HG02884 (cell line): ENCODE data around the gene TTC21A.

Experiments
- ATAC-seq: cut with Tn5 transposase; IDR thresholded peaks from one replicate; pipeline ENCODE4 v1.9.1; 2021; ENCODE audit warnings: mild to moderate bottlenecking, moderate library complexity; ENCODE audit not compliant: unreplicated experiment

Gene TTC21A

DNA sequence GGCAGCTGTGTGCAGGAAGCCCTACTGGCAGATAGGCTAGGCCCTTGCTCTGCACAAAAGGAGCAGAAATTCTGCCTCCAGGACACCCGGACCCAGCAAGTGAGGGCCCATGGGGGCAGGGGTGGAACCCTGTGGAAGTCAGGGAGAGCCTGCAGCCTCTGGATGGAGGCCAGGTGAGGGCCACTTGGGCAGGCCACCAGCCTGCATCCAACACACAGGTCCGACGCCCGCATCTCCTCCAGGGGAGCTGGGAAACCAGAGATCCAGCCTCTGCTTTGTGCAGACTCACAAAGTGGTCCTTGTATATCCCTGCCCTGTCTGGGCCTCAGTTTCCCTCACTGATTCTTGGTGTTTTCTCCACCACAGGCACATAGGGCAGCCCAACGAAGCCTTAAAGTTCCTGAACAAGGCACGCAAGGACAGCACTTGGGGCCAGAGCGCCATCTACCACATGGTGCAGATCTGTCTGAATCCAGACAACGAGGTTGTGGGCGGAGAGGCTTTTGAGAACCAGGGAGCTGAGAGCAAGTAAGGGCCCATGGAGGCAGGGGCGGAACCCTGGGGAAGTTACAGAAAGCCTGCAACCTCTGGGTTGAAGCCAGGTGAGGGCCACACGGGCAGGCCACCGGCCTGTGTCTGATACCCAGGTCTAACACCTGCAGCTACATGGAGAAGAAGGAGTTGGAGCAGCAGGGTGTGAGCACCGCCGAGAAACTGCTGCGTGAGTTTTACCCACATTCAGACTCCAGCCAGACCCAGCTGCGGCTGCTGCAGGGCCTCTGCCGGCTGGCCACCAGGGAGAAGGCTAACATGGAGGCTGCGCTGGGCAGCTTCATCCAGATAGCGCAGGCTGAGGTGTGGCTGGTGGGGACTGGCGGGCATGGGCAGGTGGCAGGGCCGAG, 29.3 kb downstream of the TTC21A start:
- no peak for ATAC-seq

DNA sequence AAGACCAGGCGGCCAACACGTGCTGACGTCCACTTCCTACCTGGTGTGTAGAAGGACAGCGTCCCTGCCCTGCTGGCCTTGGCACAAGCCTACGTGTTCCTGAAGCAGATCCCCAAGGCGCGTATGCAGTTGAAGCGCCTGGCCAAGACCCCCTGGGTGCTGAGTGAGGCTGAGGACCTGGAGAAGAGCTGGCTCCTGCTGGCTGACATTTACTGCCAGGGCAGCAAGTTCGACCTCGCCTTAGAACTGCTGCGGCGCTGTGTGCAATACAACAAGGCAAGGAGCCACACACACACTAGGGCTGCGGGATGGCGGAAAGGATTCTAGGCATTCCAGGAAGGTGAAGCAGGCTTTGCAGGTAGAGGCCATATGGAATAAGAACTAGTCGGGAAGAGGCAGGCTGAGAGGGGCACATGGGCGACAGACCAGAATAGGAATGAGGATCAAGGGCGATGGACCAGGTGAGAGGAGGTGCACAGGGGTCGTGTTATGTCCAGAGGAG, 30.0 kb downstream of the TTC21A start:
- ATAC-seq, result no peak

DNA sequence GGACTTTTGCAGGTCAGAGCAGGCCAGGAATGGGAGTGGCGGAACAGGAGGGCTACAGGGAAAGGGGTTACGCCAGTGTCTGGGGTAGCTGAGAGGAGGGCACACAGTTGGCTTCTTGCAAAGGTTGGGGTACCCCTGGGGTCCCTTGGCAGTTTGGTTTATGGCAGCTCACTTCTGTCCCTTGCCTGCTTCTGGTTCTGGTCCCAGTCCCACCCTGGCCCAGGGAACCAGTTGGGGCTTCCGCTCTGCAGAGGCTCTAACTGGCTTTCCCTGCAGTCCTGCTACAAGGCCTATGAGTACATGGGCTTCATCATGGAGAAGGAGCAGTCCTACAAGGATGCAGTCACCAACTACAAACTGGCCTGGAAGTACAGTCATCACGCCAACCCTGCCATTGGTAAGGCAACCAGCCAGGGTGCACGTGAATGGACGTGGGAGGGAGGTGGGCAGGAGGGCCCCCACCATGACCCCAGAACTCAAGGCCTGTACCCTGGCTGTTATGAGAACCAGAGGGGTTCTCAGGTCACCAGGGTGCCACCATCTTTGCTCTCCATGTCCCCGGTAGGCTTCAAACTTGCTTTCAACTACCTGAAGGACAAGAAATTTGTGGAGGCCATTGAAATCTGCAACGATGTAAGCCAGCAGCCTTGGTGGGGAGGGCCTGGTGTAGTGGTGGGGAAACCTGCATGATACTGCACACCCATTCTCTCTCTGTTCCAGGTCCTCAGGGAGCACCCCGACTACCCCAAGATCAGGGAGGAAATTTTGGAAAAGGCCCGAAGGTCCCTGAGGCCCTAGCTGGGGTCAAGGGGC, 30.7 kb downstream of the TTC21A start:
- ATAC-seq, result no peak

DNA sequence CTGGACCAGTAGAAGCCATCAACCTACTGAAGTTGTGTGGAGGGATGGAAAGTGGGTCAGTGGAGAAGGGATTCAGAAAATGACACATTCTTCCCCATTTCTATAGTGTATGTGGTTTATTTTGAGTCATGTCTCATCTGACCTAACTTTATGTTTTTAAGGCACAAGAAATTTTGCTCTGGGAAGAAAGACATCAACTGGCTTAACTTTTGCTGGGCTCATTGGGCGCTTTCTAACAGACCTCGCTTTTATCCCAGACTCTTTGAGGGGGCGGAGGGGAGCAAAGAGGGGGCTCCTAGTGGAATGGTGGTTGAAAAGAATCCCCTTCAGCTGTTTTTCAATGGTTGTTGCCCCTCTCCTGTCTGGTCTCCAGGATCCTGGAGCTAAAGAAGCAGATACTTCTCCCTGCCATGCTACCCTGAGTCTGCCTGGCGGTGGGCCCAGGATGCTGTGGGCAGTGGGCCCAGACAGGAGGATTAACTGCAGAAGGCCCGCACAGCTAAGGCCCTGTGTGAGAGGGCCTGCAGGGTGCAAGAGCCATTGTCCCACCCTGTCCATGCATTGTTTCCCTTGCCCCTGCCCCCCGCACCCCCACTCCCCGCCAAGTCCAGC, 31.4 kb downstream of the TTC21A start:
- no peak for ATAC-seq

DNA sequence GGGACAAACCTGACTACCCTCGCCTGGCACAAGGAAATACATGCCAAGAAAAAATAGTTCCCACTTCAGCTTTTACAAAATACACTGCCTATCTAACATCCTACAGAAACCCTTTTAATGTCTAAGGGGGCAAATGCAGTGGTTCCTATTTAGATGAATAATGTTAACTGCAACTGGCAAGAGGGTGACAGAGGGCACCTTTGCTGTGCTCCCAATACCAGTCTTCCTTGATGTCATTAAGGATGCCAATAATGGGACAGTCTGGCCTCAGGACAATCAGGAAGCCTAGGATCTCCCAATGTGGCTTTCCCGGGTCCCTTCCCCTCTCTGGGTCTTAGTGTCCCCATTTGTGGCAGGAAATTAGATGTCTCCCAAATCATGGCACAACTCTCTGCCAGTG, 32.0 kb downstream of the TTC21A start:
- no peak for ATAC-seq

DNA sequence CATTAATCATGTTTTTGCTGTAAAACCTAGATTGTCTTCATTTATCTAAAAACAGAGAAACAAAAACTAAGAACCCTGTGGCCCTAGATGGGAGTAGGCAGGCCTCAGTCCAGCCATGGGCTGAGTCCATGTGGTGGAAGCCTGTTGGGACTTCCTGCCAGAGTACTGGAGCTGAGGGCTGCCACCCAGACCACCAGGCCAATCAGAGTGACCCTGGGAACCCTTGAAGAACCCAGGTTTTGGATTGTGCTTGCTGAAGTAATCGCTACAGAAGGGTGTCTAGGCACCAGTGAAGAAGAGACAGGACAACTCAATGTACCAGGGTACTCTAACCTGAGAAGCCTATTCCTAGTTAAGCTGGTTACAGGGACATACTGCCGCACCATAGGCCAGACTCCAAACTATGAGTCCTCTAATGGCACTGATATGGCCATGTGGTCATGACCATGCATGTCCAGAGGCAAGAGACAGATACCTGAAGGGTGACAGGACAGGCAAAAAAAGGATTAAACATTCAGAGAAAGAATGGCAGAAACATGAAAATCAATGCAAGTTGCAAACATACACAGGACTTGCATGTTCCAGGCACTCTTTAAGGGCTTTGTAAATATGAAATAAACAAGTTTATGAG, 33.0 kb downstream of the TTC21A start:
- ATAC-seq, result no peak

DNA sequence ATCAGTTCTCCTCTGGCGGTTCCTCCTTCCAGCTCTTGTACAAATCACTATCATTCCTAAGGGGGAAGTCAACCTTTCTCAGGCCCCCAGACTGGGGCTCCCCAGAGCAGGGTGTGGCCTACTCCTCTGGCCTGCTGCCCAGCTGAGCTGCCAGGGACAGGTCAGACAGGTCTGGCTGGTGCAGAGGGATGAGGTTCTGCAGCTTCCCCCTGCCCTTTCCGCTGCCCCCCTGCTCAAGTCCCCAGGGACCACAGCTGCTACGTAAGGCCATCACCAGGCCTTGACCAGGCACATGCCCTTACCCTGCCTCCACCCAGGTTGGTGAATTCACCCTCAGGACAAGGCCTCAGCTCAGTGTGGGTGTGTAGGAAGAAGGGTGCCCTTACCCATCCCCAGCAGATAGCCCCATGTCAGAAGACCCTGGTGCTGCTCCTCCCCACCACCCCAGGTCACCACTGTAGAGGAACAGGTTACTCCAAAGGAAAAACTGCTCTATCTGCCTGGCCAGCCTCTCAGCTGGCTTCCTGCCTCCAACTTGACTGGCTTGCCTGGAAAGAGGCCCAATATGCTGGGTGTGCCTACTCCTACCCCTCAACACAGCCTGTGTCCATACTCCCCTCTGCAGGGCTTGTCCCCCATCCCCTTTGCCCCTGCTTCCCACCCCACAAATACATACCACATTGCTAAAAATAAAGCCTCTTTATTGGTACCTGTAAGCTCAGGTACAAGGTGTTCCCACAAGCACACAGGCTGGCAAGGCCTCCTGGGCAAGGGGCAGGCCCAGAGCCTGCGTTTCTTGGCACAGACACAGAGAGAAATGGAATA, 33.9 kb downstream of the TTC21A start:
- ATAC-seq, result no peak

DNA sequence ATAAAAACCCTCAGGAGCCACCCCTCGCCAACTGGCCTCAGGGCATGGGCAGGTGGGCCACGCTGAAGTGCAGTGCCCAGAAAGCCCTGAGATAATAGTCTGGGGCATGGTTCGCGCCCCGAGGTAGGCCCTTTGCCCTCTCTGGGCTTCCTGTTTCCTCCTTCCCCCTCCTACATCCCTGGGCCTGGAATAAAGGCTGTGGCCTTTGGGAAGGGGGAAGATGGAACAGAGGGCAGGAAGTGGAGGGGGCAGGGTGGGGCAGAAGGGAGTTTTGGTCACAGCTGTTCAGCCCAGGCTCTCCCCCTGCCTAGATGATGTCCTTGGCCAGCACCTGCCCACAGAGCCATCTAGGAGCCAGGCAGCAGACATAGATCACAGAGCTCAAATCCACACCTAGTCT, 34.6 kb downstream of the TTC21A start:
- ATAC-seq, result no peak

DNA sequence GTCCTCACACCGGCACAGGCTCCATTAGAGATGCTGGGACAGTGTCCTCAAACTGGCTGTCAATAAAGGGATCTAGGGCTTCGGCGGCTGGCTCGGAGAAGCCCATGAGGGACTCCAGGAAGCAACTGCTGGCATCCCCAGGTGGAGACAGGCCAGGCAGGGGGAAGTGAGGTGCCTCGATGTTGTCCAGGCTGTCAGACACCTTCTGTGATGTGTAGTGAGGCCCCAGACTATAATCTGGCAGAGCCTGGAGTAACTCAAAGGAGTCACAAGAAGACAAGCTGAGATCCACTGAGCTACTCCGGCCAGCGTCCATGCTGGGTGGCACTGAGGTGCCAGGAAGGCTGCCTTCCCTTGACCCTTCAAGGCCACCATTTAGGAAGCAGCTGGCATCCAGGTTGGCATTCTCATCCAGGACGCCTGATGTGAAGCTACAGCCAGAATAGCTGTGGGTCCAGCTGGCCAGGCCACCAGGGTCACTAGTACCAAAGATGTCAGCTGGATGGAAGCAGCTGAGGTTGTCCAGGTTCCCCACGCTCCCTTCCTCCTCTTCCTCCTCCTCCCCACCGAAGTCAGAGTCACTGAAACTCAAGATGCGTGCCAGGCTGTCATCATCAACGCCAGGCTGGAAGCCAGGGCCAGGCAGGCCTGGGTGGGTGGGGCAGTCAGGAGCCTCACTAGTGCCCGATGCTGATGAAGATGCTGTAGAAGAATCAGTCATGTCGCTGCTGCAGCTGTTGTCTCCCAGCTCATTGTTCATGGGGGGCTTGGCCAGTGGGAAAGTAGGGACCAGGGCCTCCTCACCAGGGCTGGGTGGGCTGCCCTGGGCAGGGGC, 35.8 kb downstream of the TTC21A start:
- no peak for ATAC-seq

DNA sequence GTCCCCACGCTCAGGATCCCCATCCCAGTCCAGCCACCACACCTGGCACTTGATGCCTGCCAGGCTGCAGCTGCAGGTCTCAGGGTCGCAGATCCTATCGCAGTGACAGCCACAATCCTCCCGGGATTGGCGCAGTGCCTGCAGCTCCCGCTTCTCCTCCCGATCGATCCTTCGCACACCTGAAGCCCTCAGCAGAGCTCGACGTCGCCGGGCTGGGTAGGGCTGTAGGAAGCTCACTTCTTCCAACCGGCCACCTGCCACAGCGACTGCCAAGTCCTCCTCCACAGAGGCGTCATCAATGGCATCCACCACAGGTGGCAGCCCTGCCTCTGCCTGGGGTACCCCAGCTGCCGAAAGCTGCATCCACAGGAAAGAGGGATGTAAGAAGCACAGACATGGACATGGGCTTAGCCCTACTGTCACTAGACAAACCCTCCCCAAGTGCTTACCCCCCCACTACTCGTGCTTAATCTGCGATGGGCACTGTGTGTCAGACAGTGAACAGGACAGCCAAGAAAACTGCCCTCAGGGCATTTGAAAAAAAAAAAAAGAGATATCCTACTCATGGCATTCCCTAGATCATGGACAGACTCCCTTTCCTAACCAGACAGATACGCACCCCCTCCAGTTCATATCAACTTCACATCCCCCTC, 36.7 kb downstream of the TTC21A start:
- no peak for ATAC-seq

DNA sequence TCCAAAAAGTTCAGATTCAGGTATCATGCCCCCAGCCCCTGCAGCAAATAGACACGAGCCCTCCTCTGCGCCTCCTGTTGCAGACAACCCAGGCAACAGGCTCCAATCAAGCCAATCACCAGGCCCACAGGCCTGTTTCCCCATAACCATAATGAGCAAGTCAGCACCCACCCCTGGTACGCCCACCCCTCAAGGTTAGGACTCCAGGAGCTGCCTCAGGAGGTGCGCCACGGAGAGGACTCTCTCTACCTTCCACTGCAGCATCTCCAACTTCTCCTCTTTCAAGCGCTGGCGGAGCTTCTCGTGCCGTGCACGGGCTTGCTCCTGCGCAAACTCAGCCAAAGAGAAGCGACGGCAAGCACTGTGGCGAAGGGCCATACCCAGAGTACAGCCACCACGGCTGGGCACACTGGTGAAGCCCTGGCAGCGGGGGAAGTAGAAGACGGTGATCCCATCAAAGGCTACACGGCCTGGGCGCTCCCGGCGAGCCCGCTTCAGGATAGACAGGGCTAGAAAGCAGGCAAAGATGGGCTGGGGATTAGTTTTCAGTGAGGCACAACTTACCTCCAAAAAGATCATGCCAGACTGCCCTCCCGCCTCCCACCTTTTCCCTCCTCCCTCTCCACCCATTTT, 37.4 kb downstream of the TTC21A start:
- no peak for ATAC-seq

DNA sequence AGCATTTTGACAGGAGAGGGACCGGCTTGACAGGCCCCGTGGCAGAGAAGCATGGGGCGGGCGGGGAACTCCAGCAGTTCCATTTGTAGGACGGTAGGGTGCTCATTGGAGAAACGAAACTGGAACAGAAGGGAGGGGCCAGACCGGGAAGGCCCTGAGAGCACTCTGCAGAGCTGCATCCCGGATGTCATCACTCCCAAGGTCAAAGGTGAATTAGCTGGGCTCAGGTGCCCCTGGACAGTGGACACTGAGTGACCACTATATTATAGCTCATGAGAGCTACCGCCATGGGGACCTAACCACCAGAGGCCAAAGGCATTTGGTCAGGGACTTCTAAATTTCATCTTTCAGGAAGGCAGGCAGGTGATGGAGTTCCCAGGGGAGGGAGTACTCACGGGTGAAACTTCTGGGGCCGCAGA, 38.6 kb downstream of the TTC21A start:
- no peak for ATAC-seq

DNA sequence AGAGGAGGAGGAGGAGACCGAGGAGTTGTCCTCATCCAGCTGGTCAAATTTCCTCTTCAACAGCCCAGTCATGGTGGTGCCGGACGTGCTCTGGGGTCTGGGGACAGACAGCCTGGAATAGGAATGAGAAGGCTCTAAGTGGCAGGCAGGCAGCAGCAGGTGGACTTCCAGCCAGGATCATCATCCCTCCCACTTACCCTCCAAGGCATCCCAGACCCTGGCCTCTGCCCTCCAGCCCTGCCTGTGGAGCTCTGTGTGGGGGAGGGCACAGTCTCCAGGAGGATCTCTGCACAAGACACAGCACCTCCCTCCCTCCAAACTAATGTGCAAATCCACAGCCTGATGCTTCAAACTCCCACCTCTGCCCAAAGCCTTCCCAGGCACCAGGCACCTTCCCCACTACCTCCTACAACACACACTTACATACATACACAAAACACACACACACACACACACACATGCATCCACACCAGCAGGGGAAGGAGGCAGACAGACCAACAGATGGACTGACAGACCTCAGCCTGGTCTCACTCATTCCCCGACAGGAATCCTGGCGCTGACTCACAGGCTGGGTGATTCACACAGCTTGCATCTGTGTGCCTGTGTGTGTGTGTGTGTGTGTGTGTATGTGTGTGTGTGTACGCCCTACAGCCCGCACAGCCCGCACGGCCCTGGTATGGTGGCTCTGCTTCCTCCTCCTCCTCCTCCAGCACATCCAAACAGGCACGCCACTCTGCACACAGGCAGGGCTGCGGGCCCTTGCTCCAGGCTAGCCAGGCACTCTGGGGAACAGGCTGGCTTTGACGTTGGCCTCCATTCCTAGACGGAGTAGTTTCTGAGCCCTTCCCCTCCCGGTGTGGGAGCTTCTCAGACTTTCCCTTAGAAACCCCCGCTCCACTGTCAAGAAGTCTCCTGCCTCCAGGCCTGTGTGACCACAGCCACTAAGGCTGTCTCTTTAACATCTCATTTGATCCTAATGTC, 39.4 kb downstream of the TTC21A start:
- ATAC-seq, result no peak

DNA sequence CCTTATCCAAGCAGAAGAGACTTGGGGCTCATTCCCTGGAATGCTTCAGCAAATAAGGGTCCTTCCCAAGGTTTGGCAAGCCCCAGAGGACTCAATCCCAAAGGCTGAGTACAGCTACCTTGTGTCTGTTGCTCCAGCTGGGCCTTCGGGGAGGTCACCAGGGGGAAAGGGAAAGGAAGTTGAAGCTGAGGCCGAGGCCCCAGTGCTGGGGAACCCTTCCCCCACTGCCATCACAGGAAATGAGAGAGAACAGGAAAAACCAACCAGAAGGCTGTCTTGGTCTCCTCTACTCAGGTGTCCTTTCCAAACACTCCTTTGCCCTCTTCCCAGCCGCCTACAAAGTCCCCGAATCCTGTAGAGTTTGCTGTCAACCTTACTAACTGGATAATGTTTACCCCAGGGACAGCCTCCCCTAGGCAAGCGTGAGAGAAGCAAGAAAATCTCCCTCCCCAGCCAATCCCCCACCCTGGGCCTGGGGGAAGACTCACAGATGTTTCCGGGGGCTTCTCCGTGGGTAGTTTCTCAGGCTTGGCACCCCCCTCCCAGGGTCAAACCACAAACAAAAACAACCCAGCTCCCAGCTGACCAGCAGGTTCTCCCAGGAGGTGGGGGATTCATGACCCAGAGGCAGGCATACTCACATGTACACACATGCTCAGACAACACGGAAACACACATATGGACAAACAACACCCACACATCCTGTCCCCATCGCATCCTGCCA, 40.4 kb downstream of the TTC21A start:
- ATAC-seq, result no peak

DNA sequence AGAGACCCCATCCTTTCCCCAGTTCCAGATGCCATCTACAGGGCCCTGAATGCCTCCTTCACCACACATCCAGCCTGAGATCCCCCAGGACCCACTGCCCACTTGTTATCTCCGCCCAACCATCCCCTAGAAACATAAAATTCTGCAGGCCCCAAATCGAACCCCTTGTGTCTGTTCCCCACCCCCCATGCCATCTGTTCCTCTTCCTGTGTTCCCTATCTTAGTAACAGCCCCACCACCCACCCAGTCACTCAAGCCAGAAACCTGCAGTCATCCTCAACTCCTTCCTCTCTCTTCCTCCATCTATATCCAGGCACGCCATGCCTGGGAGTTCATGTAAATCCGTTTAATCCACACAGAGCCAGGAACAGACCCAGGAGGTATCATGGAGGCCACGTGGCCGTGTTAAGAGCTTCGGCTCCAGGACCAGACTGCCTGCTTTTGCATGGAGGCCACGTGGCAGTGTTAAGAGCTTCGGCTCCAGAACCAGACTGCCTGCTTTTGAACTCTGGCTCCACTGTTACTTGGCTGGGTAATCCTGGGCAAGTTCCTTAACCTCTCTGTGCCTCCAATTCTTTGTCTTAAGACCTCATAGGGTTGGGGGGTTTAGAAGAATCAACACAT, 41.1 kb downstream of the TTC21A start:
- ATAC-seq, result no peak

DNA sequence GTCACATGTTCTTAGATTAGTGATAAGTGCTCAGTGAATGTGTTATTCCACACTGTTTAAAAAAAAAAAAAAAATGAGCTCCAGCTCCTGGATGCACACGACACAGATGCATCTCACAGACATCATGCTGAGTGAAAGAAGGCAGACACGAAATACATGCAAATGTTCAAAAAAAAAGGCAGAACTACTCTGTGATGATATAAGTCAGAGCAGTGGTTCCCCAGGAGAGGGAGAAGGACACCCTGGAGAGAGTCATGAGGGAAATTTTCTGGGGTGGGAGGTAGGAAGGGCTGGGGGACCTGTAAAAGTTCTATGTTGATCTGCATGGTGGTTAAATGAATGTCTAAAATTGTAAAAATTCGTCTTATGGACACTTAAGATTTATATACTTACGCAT, 41.6 kb downstream of the TTC21A start:
- ATAC-seq, result peak; percentile 21
